Measurements from ENCODE around the gene NXPH4. TPM values are rescaled to one million over a fixed set of nuclear protein-coding genes. Genes with fewer than 3 reads are reported as not detected.

The NXPH4 gene
- total RNA-seq, 2 experiments from 2014 or later: 5.3 to 10.5 TPM

DNA sequence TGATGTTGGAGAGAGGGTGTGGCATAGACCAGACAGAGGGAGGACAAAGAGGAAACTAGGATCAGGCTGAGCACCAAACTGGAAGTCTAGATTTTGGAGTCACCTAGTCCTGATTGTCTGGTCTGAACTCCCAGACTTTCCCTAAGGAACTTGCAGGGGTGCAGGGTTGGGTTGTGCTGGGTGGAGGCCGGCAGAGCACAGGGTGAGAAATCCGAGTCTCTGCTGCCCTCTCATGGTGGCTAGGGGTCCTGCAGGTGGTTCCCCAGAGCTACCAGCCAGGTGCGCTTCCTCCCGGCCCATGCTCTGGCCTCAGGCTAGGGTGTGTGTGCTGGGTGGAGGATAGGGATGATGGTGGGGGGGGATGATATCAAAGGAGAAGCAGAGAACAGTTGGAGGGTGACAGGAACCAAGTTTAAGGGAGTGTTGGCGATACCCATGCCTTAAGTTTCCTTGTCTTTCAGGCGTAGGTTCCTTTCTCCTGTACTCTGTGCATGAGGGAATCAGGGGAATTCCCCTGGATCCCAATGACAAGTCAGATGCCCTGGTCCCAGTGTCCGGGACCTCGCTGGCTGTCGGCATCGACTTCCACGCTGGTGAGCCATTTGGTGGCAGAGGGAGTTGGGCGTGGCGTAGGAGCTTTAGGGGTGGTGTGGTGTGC lies 33.5 kb upstream of the NXPH4 start:
- H3K9me3 ChIP-seq (ENCODE audit: low read length): no peaks in the 10 kb centered on the region
- H3K4me3 ChIP-seq (ENCODE audit: low read depth, low read length, poor library complexity, severe bottlenecking): no peak overlapping the region
- H3K27ac ChIP-seq (ENCODE audit: low read depth, low read length, poor library complexity, severe bottlenecking): no peak overlapping the region
- peak; percentile 80 for DNase-seq (ENCODE audit: low spot score)
- H4K20me1 ChIP-seq (ENCODE audit: insufficient read depth, low read length): no peaks in the 10 kb centered on the region
- intact Hi-C loops (cut with micrococcal nuclease; ENCODE audit: unreplicated experiment): loop anchor here (1.0 to 5.0 kb wide), 3 partner anchors 59 to 176 kb away; partner anchors contain the start of gene ZBTB39
- H2AFZ ChIP-seq (ENCODE audit: low read length): no peak overlapping the region
- H3K36me3 ChIP-seq (ENCODE audit: insufficient read depth, low read length): no peaks in the 10 kb centered on the region
- no peak overlapping the region for H3K4me2 ChIP-seq (ENCODE audit: low read length)
- no TSS peak for BruUV-seq (replicated peaks)
- ChIA-PET CTCF (ENCODE audit: unreplicated experiment) (interaction anchor here (0.6 to 2.7 kb wide), 3 partner anchors 49 to 71 kb away, joined by 3 to 8 read pairs (median 3); no protein-coding TSS in a partner anchor), POLR2A (interaction anchor here (1.0 kb wide), 1 partner anchor 59 kb away, joined by 3 read pairs; no protein-coding TSS in a partner anchor)
- TF ChIP-seq EZH2phosphoT487 (IDR thresholded peaks at IDR 0.05; ENCODE audit: borderline replicate concordance, low read depth, low read length): no peak
- TF ChIP-seq, protein P1, sequence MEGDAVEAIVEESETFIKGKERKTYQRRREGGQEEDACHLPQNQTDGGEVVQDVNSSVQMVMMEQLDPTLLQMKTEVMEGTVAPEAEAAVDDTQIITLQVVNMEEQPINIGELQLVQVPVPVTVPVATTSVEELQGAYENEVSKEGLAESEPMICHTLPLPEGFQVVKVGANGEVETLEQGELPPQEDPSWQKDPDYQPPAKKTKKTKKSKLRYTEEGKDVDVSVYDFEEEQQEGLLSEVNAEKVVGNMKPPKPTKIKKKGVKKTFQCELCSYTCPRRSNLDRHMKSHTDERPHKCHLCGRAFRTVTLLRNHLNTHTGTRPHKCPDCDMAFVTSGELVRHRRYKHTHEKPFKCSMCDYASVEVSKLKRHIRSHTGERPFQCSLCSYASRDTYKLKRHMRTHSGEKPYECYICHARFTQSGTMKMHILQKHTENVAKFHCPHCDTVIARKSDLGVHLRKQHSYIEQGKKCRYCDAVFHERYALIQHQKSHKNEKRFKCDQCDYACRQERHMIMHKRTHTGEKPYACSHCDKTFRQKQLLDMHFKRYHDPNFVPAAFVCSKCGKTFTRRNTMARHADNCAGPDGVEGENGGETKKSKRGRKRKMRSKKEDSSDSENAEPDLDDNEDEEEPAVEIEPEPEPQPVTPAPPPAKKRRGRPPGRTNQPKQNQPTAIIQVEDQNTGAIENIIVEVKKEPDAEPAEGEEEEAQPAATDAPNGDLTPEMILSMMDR (conservative IDR thresholded peaks at IDR 0.05; ENCODE audit: low read length): peak; percentile 93
- H3K4me1 ChIP-seq (ENCODE audit: insufficient read depth, low read length, poor library complexity, severe bottlenecking): peaks cover 4% of the 10 kb centered on the region
- H3K79me2 ChIP-seq (ENCODE audit: insufficient read depth, low read depth, low read length): no peaks in the 10 kb centered on the region
- H3K9me2 ChIP-seq (ENCODE audit: insufficient read depth, low read length): no peaks in the 10 kb centered on the region

DNA sequence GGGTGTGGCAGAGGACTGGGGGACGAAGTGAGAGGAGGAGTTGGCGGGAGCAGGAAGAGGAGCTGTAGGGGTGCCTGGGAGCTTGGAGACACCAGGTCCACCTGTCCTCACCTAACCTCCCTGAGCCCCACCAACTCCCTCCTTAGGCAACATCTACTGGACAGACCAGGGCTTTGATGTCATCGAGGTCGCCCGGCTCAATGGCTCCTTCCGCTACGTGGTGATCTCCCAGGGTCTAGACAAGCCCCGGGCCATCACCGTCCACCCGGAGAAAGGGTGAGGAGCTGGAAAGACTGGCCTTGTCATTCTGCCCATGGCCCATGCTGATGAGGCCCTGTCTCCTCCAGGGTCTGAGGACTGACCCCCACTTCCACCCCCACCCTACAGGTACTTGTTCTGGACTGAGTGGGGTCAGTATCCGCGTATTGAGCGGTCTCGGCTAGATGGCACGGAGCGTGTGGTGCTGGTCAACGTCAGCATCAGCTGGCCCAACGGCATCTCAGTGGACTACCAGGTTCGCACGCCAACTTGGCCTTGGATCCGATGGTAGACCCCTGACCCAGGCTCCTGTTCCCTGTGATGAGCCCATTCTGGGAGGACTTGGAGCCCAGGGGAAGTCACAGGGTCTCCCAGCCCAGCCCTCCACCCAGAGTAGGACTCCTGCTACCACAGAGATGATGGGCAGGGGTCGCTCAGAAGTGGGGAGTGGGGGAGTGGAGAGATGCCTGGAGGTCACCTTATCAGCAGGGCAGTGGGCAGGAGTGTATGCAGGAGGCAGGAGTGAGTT lies 32.5 kb upstream of the NXPH4 start:
- Histone ChIP-seq H3K4me3 (ENCODE audit: low read depth, low read length, poor library complexity, severe bottlenecking) (no peak overlapping the region), H3K4me2 (ENCODE audit: low read length) (no peak overlapping the region), H4K20me1 (ENCODE audit: insufficient read depth, low read length) (no peaks in the 10 kb centered on the region), H3K36me3 (ENCODE audit: insufficient read depth, low read length) (no peaks in the 10 kb centered on the region), H3K4me1 (ENCODE audit: insufficient read depth, low read length, poor library complexity, severe bottlenecking) (no peaks in the 10 kb centered on the region), H3K27ac (ENCODE audit: low read depth, low read length, poor library complexity, severe bottlenecking) (no peak overlapping the region), H3K9me3 (ENCODE audit: low read length) (no peaks in the 10 kb centered on the region), H3K9me2 (ENCODE audit: insufficient read depth, low read length) (no peaks in the 10 kb centered on the region), H3K79me2 (ENCODE audit: insufficient read depth, low read depth, low read length) (no peaks in the 10 kb centered on the region), H2AFZ (ENCODE audit: low read length) (no peak overlapping the region)
- ChIA-PET CTCF (ENCODE audit: unreplicated experiment) (interaction anchor here (0.7 to 2.7 kb wide), 3 partner anchors 56 to 72 kb away, joined by 3 to 8 read pairs (median 5); partner anchors contain the start of gene LRP1), POLR2A (no interaction called here)
- intact Hi-C loops (cut with micrococcal nuclease; ENCODE audit: unreplicated experiment): loop anchor here (1.0 to 5.0 kb wide), 3 partner anchors 60 to 177 kb away; partner anchors contain the start of gene ZBTB39
- no peak for TF ChIP-seq EZH2phosphoT487 (IDR thresholded peaks at IDR 0.05; ENCODE audit: borderline replicate concordance, low read depth, low read length)
- TF ChIP-seq, protein P1 (conservative IDR thresholded peaks at IDR 0.05; ENCODE audit: low read length): no peak
- no peak for DNase-seq (ENCODE audit: low spot score)
- no TSS peak for BruUV-seq (replicated peaks)
